SU-DHL-6 (cell line): ENCODE results near the gene RBM19.

Experiments
- H2AFZ ChIP-seq: fragments of 200-600 bp; sonication (generic); 2 replicates; pipeline ENCODE4 v1.6.1; 2014; ENCODE audit warnings: low read depth, mild to moderate bottlenecking, moderate library complexity, mixed read lengths, antibody characterized with exemption, low read length; ENCODE audit not compliant: severe bottlenecking
- H3F3A ChIP-seq: fragments of 200-600 bp; shearing (Covaris generic); 2 replicates; pipeline ENCODE4 v1.6.0; 2016; ENCODE audit warnings: antibody characterized with exemption, mild to moderate bottlenecking; ENCODE audit not compliant: insufficient read depth
- H3K27ac ChIP-seq: fragments of 200-600 bp; sonication (generic); 2 replicates; pipeline ENCODE4 v1.5.1; 2016; ENCODE audit warnings: low read depth, mild to moderate bottlenecking, low read length, moderate library complexity, mixed read lengths
- H3K27me3 ChIP-seq: fragments of 200-600 bp; sonication (generic), shearing (Covaris generic); 2 replicates; pipeline ENCODE4 v1.6.0; 2014; ENCODE audit warnings: mild to moderate bottlenecking, low read length
- H3K36me3 ChIP-seq: fragments of 200-600 bp; sonication (generic); 2 replicates; pipeline ENCODE4 v1.6.1; 2014; ENCODE audit warnings: mild to moderate bottlenecking, low read length, mixed read lengths
- H3K4me2 ChIP-seq: fragments of 300-600, 200-600 bp; shearing (Covaris generic), sonication (generic); 2 replicates; pipeline ENCODE4 v1.6.0; 2014; ENCODE audit warnings: low read length, low read depth, mild to moderate bottlenecking; ENCODE audit not compliant: poor library complexity, severe bottlenecking
- H3K4me3 ChIP-seq: fragments of 200-600 bp; sonication (generic); 2 replicates; pipeline ENCODE4 v1.5.1; 2014; ENCODE audit warnings: antibody characterized with exemption, low read length, mild to moderate bottlenecking, mixed read lengths; ENCODE audit not compliant: insufficient read depth, poor library complexity, severe bottlenecking
- H3K79me2 ChIP-seq: fragments of 200-600 bp; sonication (generic); 2 replicates; pipeline ENCODE4 v1.6.1; 2014; ENCODE audit warnings: mild to moderate bottlenecking, low read length, moderate library complexity; ENCODE audit not compliant: insufficient read depth
- H3K9ac ChIP-seq: fragments of 200-600 bp; sonication (generic); 2 replicates; pipeline ENCODE4 v1.7.0; 2014; ENCODE audit warnings: mild to moderate bottlenecking, low read length
- H3K9me2 ChIP-seq: fragments of 200-600 bp; sonication (generic); replicated peaks from 2 replicates; pipeline ENCODE4 v1.6.1; 2014; ENCODE audit warnings: low read length; ENCODE audit not compliant: insufficient read depth
- H3K9me3 ChIP-seq: fragments of 200-600 bp; sonication (generic); 2 replicates; pipeline ENCODE4 v1.6.1; 2014; ENCODE audit warnings: low read length, mixed read lengths; ENCODE audit not compliant: insufficient read depth
- H4K20me1 ChIP-seq: fragments of 200-600 bp; sonication (generic); 2 replicates; pipeline ENCODE4 v1.6.1; 2014; ENCODE audit warnings: low read depth, mild to moderate bottlenecking, antibody characterized with exemption, low read length, moderate library complexity, mixed read lengths
- CTCF ChIP-seq: fragments of 200-600 bp; sonication (generic); IDR thresholded peaks from one replicate; pipeline ENCODE4 v1.5.1; 2017; ENCODE audit warnings: antibody characterized with exemption, mild to moderate bottlenecking, low read length, moderate library complexity; ENCODE audit not compliant: insufficient read depth, poor library complexity, severe bottlenecking
- EZH2phosphoT487 ChIP-seq: fragments of 200-600 bp; sonication (generic), shearing (Covaris generic); conservative IDR thresholded peaks from 2 replicates; pipeline ENCODE4 v1.6.1; 2018; ENCODE audit warnings: mild to moderate bottlenecking, antibody characterized with exemption, low read length, moderate library complexity, mixed read lengths

Gene RBM19

GRCh38 chr12:113874999-113875561 lies 91.0 kb downstream of the RBM19 start:
- Histone ChIP-seq H3K4me3 (no peak overlapping the region), H3K27ac (no peak overlapping the region), H3F3A (no peaks in the 10 kb centered on the region), H3K27me3 (no peaks in the 10 kb centered on the region), H3K9me2 (no peaks in the 10 kb centered on the region), H2AFZ (no peak overlapping the region), H3K9ac (no peak overlapping the region), H3K4me2 (no peak overlapping the region), H3K79me2 (no peaks in the 10 kb centered on the region), H4K20me1 (no peaks in the 10 kb centered on the region), H3K9me3 (no peaks in the 10 kb centered on the region), H3K36me3 (no peaks in the 10 kb centered on the region)
- TF ChIP-seq CTCF (no peak), EZH2phosphoT487 (no peak)

- TF ChIP-seq CTCF (no peak), EZH2phosphoT487 (no peak)
- Histone ChIP-seq H3K9ac (no peak overlapping the region), H2AFZ (no peak overlapping the region), H3K79me2 (no peaks in the 10 kb centered on the region), H3K4me2 (no peak overlapping the region), H3F3A (no peaks in the 10 kb centered on the region), H3K27ac (no peak overlapping the region), H3K27me3 (no peaks in the 10 kb centered on the region), H4K20me1 (no peaks in the 10 kb centered on the region), H3K9me3 (no peaks in the 10 kb centered on the region), H3K4me3 (no peak overlapping the region), H3K9me2 (no peaks in the 10 kb centered on the region), H3K36me3 (no peaks in the 10 kb centered on the region)
Measured at GRCh38 chr12:113874326-113874725, 91.8 kb downstream of the RBM19 start.

GRCh38 chr12:113873740-113874139 lies 92.4 kb downstream of the RBM19 start:
- Histone ChIP-seq H3K9ac (no peak overlapping the region), H3K9me2 (no peaks in the 10 kb centered on the region), H3F3A (no peaks in the 10 kb centered on the region), H3K27me3 (no peaks in the 10 kb centered on the region), H3K9me3 (no peaks in the 10 kb centered on the region), H3K4me3 (no peak overlapping the region), H3K4me2 (no peak overlapping the region), H3K36me3 (no peaks in the 10 kb centered on the region), H4K20me1 (no peaks in the 10 kb centered on the region), H3K79me2 (no peaks in the 10 kb centered on the region), H3K27ac (no peak overlapping the region), H2AFZ (no peak overlapping the region)
- TF ChIP-seq EZH2phosphoT487 (no peak), CTCF (no peak)

- H4K20me1 ChIP-seq: no peaks in the 10 kb centered on the region
- TF ChIP-seq CTCF (no peak), EZH2phosphoT487 (no peak)
- no peaks in the 10 kb centered on the region for H3F3A ChIP-seq
- H3K27me3 ChIP-seq: no peaks in the 10 kb centered on the region
- no peak overlapping the region for H3K27ac ChIP-seq
- H3K9me2 ChIP-seq: no peaks in the 10 kb centered on the region
- H2AFZ ChIP-seq: no peak overlapping the region
- no peak overlapping the region for H3K4me2 ChIP-seq
- no peaks in the 10 kb centered on the region for H3K36me3 ChIP-seq
- H3K79me2 ChIP-seq: no peaks in the 10 kb centered on the region
- no peak overlapping the region for H3K4me3 ChIP-seq
- H3K9ac ChIP-seq: no peak overlapping the region
- H3K9me3 ChIP-seq: no peaks in the 10 kb centered on the region
Measured at GRCh38 chr12:113870890-113871289, 95.2 kb downstream of the RBM19 start.
